ENCODE data around the gene STK32A. TPM values are rescaled to one million over a fixed set of nuclear protein-coding genes. Genes with fewer than 3 reads are reported as not detected.

STK32A gene
- total RNA-seq, 1 experiment from 2014 or later: 6.8 TPM

DNA sequence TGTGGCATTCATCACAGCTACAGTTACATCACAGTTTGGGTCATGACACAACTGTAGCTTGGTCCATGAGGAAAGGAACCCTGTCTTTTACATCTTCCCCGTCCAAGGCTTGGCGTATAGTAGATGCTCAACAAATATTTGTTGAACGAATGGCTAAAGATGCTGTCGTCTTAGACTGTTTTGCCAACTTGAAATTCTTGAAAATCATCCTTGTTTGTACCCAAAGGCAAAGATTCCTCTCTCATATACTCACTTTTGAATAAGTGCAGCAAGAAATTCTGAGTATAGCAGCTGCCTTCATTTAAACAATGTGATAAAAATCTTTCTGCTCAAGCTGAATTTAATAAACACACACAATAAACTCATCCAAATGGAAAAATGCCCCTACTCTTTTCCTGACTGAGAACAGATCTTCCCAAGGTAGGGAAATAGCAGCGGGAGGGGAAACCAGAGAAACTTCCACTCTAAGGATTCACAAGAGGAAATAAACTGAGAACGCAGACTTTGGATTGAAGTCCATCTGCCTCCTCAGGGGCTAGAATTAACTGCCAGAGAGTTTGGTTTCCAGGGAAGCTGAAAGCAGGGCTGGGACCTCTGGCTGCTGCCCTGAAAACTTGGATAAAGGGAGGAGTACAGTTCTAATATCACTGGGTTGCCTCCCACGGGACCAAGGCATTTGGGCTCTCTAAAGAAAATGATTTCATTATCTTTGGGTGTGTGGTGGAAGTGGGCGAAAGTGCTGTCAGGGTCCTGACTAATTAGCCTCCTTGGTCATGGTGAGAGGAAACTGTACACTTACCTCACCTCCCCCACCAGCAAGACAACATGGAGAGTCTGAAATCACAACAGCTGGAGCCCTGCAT lies 175.9 kb downstream of the STK32A start:
- H3K27ac ChIP-seq (ENCODE audit: low read length): no peak overlapping the region

DNA sequence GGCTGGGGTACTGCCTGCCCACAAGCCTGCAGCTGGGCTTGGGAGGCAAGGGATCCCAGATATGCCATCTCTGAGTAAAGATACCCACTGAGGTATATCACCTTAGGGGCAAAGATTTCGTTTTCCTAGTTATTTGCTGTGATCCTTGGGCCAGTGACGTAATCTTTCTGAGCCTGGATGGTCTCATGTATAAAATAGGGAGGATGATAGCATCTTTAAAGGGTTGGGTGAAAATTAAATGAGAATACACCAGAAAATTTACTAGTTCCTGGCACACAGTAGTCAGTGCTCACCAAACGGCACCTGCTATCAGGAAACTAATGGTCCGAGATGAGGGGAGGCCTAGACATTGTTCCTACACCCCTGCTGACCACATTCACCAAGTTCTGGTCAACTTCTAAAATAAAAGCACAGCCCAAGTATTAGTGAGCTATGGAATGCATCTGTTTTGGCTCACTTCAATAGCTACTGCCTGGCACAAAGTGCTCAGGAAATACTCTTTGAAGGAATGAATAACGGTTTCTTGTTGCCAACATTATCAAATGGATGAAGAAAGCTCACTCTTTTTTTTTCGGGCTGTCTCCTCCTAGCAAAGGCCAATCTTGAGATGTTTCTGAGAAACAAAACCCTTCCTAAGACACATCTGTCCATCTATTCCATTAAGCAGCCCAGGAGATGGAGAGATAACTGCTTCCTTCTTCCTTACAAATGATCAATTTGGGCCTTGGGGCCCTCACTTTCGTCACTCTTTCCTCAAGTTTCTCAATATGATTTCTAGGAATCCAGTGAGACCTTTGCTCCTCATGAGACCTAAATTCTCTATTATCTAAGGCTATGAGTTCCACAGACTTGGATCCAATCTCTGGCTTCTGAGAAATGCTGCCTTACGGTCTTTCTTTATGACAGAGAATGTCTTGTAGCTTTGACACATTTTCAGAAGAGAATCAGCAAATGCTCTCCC lies 176.8 kb downstream of the STK32A start:
- no peaks in the 10 kb centered on the region for H3F3A ChIP-seq (ENCODE audit: low read length, unreplicated experiment)
- H3K4me2 ChIP-seq (ENCODE audit: low read length): no peak overlapping the region
- no peak overlapping the region for H3K4me3 ChIP-seq (ENCODE audit: low read length)
- TF ChIP-seq EZH2 (IDR thresholded peaks at IDR 0.05; ENCODE audit: low read length, unreplicated experiment) (no peak), EZH2phosphoT487 (IDR thresholded peaks at IDR 0.05; ENCODE audit: borderline replicate concordance, low read length) (no peak)
- TF ChIP-seq, protein P1, sequence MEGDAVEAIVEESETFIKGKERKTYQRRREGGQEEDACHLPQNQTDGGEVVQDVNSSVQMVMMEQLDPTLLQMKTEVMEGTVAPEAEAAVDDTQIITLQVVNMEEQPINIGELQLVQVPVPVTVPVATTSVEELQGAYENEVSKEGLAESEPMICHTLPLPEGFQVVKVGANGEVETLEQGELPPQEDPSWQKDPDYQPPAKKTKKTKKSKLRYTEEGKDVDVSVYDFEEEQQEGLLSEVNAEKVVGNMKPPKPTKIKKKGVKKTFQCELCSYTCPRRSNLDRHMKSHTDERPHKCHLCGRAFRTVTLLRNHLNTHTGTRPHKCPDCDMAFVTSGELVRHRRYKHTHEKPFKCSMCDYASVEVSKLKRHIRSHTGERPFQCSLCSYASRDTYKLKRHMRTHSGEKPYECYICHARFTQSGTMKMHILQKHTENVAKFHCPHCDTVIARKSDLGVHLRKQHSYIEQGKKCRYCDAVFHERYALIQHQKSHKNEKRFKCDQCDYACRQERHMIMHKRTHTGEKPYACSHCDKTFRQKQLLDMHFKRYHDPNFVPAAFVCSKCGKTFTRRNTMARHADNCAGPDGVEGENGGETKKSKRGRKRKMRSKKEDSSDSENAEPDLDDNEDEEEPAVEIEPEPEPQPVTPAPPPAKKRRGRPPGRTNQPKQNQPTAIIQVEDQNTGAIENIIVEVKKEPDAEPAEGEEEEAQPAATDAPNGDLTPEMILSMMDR (conservative IDR thresholded peaks at IDR 0.05; ENCODE audit: low read depth, low read length): no peak
- ATAC-seq (no peak), DNase-seq (no peak)
- H3K4me1 ChIP-seq (ENCODE audit: insufficient read depth, low read length): no peaks in the 10 kb centered on the region
- H3K9ac ChIP-seq (ENCODE audit: low read length): no peak overlapping the region
- intact Hi-C loops (cut with micrococcal nuclease): no loop called here
- no peak overlapping the region for H2AFZ ChIP-seq (ENCODE audit: low read length)
- POLR2A ChIA-PET (ENCODE audit: unreplicated experiment): no interaction called here
- no peaks in the 10 kb centered on the region for H4K20me1 ChIP-seq (ENCODE audit: low read length)
- no peaks in the 10 kb centered on the region for H3K79me2 ChIP-seq (ENCODE audit: low read length)
- no TSS peak for BruUV-seq (replicated peaks)
- no peaks in the 10 kb centered on the region for H3K27me3 ChIP-seq (ENCODE audit: low read length)
- no peaks in the 10 kb centered on the region for H3K36me3 ChIP-seq (ENCODE audit: low read depth, low read length)
- CTCF ChIA-PET: no interaction called here
- H3K9me2 ChIP-seq (replicated peaks; ENCODE audit: low read length): no peaks in the 10 kb centered on the region
- no peaks in the 10 kb centered on the region for H3K9me3 ChIP-seq (ENCODE audit: low read length)
- no peak overlapping the region for H3K27ac ChIP-seq (ENCODE audit: low read length)

More for the DNA sequence above, 175.9 kb downstream of the STK32A start:
- Histone ChIP-seq H2AFZ (ENCODE audit: low read length) (no peak overlapping the region), H3K4me3 (ENCODE audit: low read length) (no peak overlapping the region), H3K9me2 (replicated peaks; ENCODE audit: low read length) (no peaks in the 10 kb centered on the region), H3K27me3 (ENCODE audit: low read length) (no peaks in the 10 kb centered on the region), H3K9ac (ENCODE audit: low read length) (no peak overlapping the region), H3F3A (ENCODE audit: low read length, unreplicated experiment) (no peaks in the 10 kb centered on the region), H4K20me1 (ENCODE audit: low read length) (no peaks in the 10 kb centered on the region), H3K4me2 (ENCODE audit: low read length) (no peak overlapping the region), H3K79me2 (ENCODE audit: low read length) (no peaks in the 10 kb centered on the region), H3K9me3 (ENCODE audit: low read length) (no peaks in the 10 kb centered on the region), H3K36me3 (ENCODE audit: low read depth, low read length) (no peaks in the 10 kb centered on the region), H3K4me1 (ENCODE audit: insufficient read depth, low read length) (no peaks in the 10 kb centered on the region)
- ATAC-seq: no peak
- intact Hi-C loops (cut with micrococcal nuclease): no loop called here
- CTCF ChIA-PET: no interaction called here
- no TSS peak for BruUV-seq (replicated peaks)
- TF ChIP-seq EZH2 (IDR thresholded peaks at IDR 0.05; ENCODE audit: low read length, unreplicated experiment) (no peak), EZH2phosphoT487 (IDR thresholded peaks at IDR 0.05; ENCODE audit: borderline replicate concordance, low read length) (no peak)
- TF ChIP-seq, protein P1 (conservative IDR thresholded peaks at IDR 0.05; ENCODE audit: low read depth, low read length): no peak
- no peak for DNase-seq
- POLR2A ChIA-PET (ENCODE audit: unreplicated experiment): no interaction called here
